A673 (cell line): Measurements from ENCODE around the gene SCAF1. TPM values are rescaled to one million over a fixed set of nuclear protein-coding genes. Genes with fewer than 3 reads are reported as not detected.

Experiments
- BruUV-seq: library from RNA; stranded (reverse); fragments of 400-500 nt; replicated peaks from 2 replicates; lab custom pipeline; 2021; lab: Mats Ljungman, UMichigan
- CTCF ChIA-PET: fragments of 300-600 bp; sonication (Branson Sonifier 250); formaldehyde crosslinking; loops from one replicate; lab custom pipeline; 2022; ENCODE audit warnings: antibody characterized with exemption; lab: Charles Lee
- POLR2A ChIA-PET: fragments of 300-600 bp; sonication (Branson Sonifier 250); formaldehyde crosslinking; loops from one replicate; lab custom pipeline; 2022; ENCODE audit warnings: antibody characterized with exemption; ENCODE audit not compliant: low non-redundant PET; lab: Charles Lee
- DNase-seq: peaks from one replicate; pipeline ENCODE4 v3.0.0-alpha.2; 2015; ENCODE audit warnings: low spot score
- H3K27ac ChIP-seq: fragments of 200-600 bp; sonication (generic); 2 replicates; pipeline ENCODE4 v1.5.1; 2016; ENCODE audit warnings: mixed run types, low read depth, mild to moderate bottlenecking, mixed read lengths, antibody characterized with exemption, low read length; ENCODE audit not compliant: poor library complexity, severe bottlenecking
- H3K27me3 ChIP-seq: fragments of 200-600 bp; sonication (generic); replicated peaks from 2 replicates; pipeline ENCODE4 v1.6.1; 2017; ENCODE audit warnings: mixed run types, low read depth, mild to moderate bottlenecking, mixed read lengths, antibody characterized with exemption, low read length; ENCODE audit not compliant: insufficient read depth, poor library complexity
- H3K36me3 ChIP-seq: fragments of 200-600 bp; sonication (generic); 2 replicates; pipeline ENCODE4 v1.6.1; 2016; ENCODE audit warnings: mixed run types, mild to moderate bottlenecking, mixed read lengths, antibody characterized with exemption, low read length; ENCODE audit not compliant: insufficient read depth, poor library complexity, severe bottlenecking
- H3K4me1 ChIP-seq: fragments of 200-600 bp; sonication (generic); 2 replicates; pipeline ENCODE4 v1.6.1; 2017; ENCODE audit warnings: mixed run types, mild to moderate bottlenecking, mixed read lengths, antibody characterized with exemption, low read length; ENCODE audit not compliant: insufficient read depth, poor library complexity, severe bottlenecking
- H3K4me3 ChIP-seq: fragments of 200-600 bp; sonication (generic); 2 replicates; pipeline ENCODE4 v1.5.1; 2016; ENCODE audit warnings: low read depth, mixed run types, mild to moderate bottlenecking, mixed read lengths, low read length; ENCODE audit not compliant: poor library complexity, severe bottlenecking
- H3K9me3 ChIP-seq: fragments of 200-600 bp; sonication (generic); 2 replicates; pipeline ENCODE4 v1.6.1; 2016; ENCODE audit warnings: mixed run types, low read depth, mild to moderate bottlenecking, mixed read lengths, antibody characterized with exemption, low read length; ENCODE audit not compliant: poor library complexity, severe bottlenecking
- CTCF ChIP-seq: fragments of 300-800, 200-600 bp; sonication (generic); conservative IDR thresholded peaks from 2 replicates; pipeline ENCODE4 v1.5.1; 2017; ENCODE audit warnings: low read depth, mild to moderate bottlenecking, antibody characterized with exemption, low read length, moderate library complexity, mixed read lengths
- EZH2 ChIP-seq: fragments of 200-600 bp; sonication (generic); IDR thresholded peaks from 2 replicates; pipeline ENCODE4 v1.6.1; 2017; ENCODE audit warnings: borderline replicate concordance, low read depth, mild to moderate bottlenecking, mixed read lengths, antibody characterized with exemption, low read length; ENCODE audit not compliant: poor library complexity, severe bottlenecking
- intact Hi-C: fragments of 100-400 bp; cut with micrococcal nuclease; formaldehyde crosslinking; loops from one replicate; pipeline ENCODE4 v1.10.0; 2022; ENCODE audit not compliant: unreplicated experiment
- total RNA-seq: library from RNA; stranded (reverse); gene quantifications from 2 replicates; pipeline ENCODE4 v1.2.3, GENCODE V29; 2021

SCAF1 gene
- total RNA-seq, 1 experiment from 2014 or later: 98.2 TPM

GRCh38 chr19:49681830-49682229, 39.8 kb downstream of the SCAF1 start:
- DNase-seq: no peak
- Histone ChIP-seq H3K27me3 (no peaks in the 10 kb centered on the region), H3K36me3 (peaks cover 51% of the 10 kb centered on the region), H3K4me1 (peaks cover 26% of the 10 kb centered on the region), H3K9me3 (no peaks in the 10 kb centered on the region), H3K27ac (no peak overlapping the region), H3K4me3 (no peak overlapping the region)
- CTCF ChIA-PET: interaction anchor here (1.2 kb wide), 1 partner anchor 8 kb away, joined by 5 read pairs; the partner anchor contains the start of gene CPT1C
- BruUV-seq: no TSS peak
- POLR2A ChIA-PET: no interaction called here
- intact Hi-C loops: no loop called here
- TF ChIP-seq EZH2: no peak
- no peak for TF ChIP-seq CTCF

DNA sequence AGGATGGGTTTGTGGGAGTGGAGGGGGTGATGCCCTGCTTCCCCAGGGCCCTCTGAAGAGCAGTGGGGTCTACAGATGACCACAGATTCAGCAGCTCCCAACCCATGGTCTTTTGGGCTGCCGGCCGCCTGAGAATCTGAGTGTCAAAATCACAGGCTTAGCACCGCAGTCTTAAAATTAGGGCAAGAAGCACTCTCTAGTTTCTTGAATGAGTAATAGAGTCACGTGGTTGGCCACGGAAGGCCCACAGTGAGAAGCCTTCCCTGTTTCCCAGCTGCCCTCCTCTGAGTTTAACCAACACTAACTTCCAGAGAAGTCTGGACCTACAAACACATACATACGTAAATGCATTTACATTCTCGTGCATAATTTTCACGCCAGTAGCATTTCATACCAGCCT, 40.3 kb downstream of the SCAF1 start:
- TF ChIP-seq EZH2: no peak
- TF ChIP-seq CTCF: no peak
- CTCF ChIA-PET: no interaction called here
- Histone ChIP-seq H3K27ac (no peak overlapping the region), H3K4me1 (peaks cover 31% of the 10 kb centered on the region), H3K27me3 (no peaks in the 10 kb centered on the region), H3K36me3 (peaks cover 51% of the 10 kb centered on the region), H3K9me3 (no peaks in the 10 kb centered on the region), H3K4me3 (no peak overlapping the region)
- POLR2A ChIA-PET: no interaction called here
- intact Hi-C loops: no loop called here
- DNase-seq: no peak
- no TSS peak for BruUV-seq

DNA sequence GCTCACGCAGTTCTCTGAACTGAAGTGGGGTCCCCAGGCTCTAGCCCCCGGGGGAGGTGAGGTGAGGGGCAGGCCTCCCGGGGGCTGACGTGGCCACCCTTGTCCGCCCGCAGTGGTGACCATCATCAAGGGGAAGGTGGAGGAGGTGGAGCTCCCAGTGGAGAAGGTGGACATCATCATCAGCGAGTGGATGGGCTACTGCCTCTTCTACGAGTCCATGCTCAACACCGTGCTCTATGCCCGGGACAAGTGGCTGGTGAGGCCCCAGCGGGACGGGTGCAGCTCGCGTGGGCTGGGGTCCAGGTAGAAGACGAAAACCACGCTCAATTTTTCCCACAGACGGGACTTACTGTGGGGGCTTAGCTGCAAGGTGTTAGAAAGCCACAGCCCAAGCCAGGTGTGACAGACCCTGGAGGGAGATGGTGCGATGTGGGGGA, 41.8 kb downstream of the SCAF1 start:
- no peak for DNase-seq
- ChIA-PET POLR2A (no interaction called here), CTCF (no interaction called here)
- TF ChIP-seq CTCF (no peak), EZH2 (no peak)
- BruUV-seq: no TSS peak
- Histone ChIP-seq H3K9me3 (no peaks in the 10 kb centered on the region), H3K4me1 (peaks cover 42% of the 10 kb centered on the region), H3K27me3 (no peaks in the 10 kb centered on the region), H3K4me3 (no peak overlapping the region), H3K27ac (no peak overlapping the region), H3K36me3 (peaks cover 53% of the 10 kb centered on the region)
- intact Hi-C loops: no loop called here
